Caco-2 (cell line): Measurements from ENCODE around the gene PDGFD. TPM values are rescaled to one million over a fixed set of nuclear protein-coding genes. Genes with fewer than 3 reads are reported as not detected.
"Not testable (repeated sequence)": the region's sequence is repeated elsewhere in the genome, so short reads cannot be mapped to it uniquely, and the experiment has no call there.

ENCODE experiments used
- BruUV-seq: library from RNA; stranded (reverse); fragments of 400-500 nt; replicated peaks from 2 replicates; lab custom pipeline; 2021; lab: Mats Ljungman, UMichigan
- CTCF ChIA-PET: fragments of 300-600 bp; sonication (Branson Sonifier 250); formaldehyde crosslinking; loops from one replicate; lab custom pipeline; 2022; ENCODE audit warnings: antibody characterized with exemption; lab: Charles Lee
- POLR2A ChIA-PET: fragments of 300-600 bp; sonication (Branson Sonifier 250); formaldehyde crosslinking; loops from one replicate; lab custom pipeline; 2022; ENCODE audit warnings: antibody characterized with exemption; lab: Charles Lee
- DNase-seq, 2 experiments: peaks; one replicate each; pipeline versions ENCODE4 v3.0.0 to v3.0.0-alpha.2; 2020 to 2022
- H3K27me3 ChIP-seq: replicated peaks from 2 replicates; pipeline ENCODE4 v1.6.0; 2011; ENCODE audit warnings: low read length; ENCODE audit not compliant: control insufficient read depth, insufficient read depth
- H3K36me3 ChIP-seq: 2 replicates; pipeline ENCODE4 v1.5.1; 2011; ENCODE audit warnings: low read length; ENCODE audit not compliant: control insufficient read depth, insufficient read depth
- H3K4me1 ChIP-seq: fragments of 250-450 bp; sonication (Bioruptor Pico); 2 replicates; pipeline ENCODE4 v1.5.1; 2020; ENCODE audit warnings: mild to moderate bottlenecking
- H3K4me3 ChIP-seq: 2 replicates; pipeline ENCODE4 v1.5.1; 2011; ENCODE audit warnings: low read depth, mild to moderate bottlenecking, control low read depth, low read length
- H3K9me3 ChIP-seq: fragments of 250-450 bp; sonication (Bioruptor Pico); 2 replicates; pipeline ENCODE4 v1.5.1; 2020; ENCODE audit warnings: mild to moderate bottlenecking, moderate library complexity
- H3K27ac Mint-ChIP-seq: one replicate; pipeline ENCODE4 v1.8.0; 2022; ENCODE audit warnings: mixed read lengths; ENCODE audit not compliant: unreplicated experiment
- H3K27me3 Mint-ChIP-seq: one replicate; pipeline ENCODE4 v1.8.0; 2022; ENCODE audit warnings: mixed read lengths; ENCODE audit not compliant: insufficient read depth, unreplicated experiment
- H3K36me3 Mint-ChIP-seq: one replicate; pipeline ENCODE4 v1.8.0; 2022; ENCODE audit warnings: mild to moderate bottlenecking, mixed read lengths; ENCODE audit not compliant: insufficient read depth, unreplicated experiment
- H3K4me1 Mint-ChIP-seq: one replicate; pipeline ENCODE4 v1.8.0; 2022; ENCODE audit warnings: low read depth, mixed read lengths; ENCODE audit not compliant: unreplicated experiment
- H3K4me3 Mint-ChIP-seq: one replicate; pipeline ENCODE4 v1.8.0; 2022; ENCODE audit warnings: mild to moderate bottlenecking, moderate library complexity, mixed read lengths; ENCODE audit not compliant: unreplicated experiment
- H3K9me3 Mint-ChIP-seq: one replicate; pipeline ENCODE4 v1.8.0; 2022; ENCODE audit warnings: mixed read lengths; ENCODE audit not compliant: unreplicated experiment
- CTCF ChIP-seq, 2 experiments: fragments of 200-600 bp in 1 of 2; IDR thresholded peaks; 1 replicate in 1 of 2; 2 replicates in 1 of 2; pipeline versions ENCODE4 v1.5.1 to v1.8.0; 2011 to 2022; ENCODE audit warnings: antibody characterized with exemption in 1 of 2, control low read depth in 1 of 2, inconsistent platforms in 1 of 2, low read depth in 1 of 2, low read length in 1 of 2, mild to moderate bottlenecking in 1 of 2, moderate library complexity in 1 of 2; ENCODE audit not compliant: insufficient read depth in 1 of 2, severe bottlenecking in 1 of 2, unreplicated experiment in 1 of 2
- intact Hi-C: fragments of 100-400 bp; cut with micrococcal nuclease; formaldehyde crosslinking; loops from one replicate; pipeline ENCODE4 v1.10.0; 2022; ENCODE audit not compliant: unreplicated experiment
- total RNA-seq: library from RNA; stranded (reverse); gene quantifications from 2 replicates; pipeline ENCODE4 v1.2.3, GENCODE V29; 2022

PDGFD gene
- total RNA-seq, 1 experiment from 2014 or later: not detected

GRCh38 chr11:104053743-104054478 is 110.0 kb downstream of the PDGFD start:
- Histone ChIP-seq H3K36me3 (no peaks in the 10 kb centered on the region), H3K4me3 (no peak overlapping the region), H3K9me3 (0 out of 2 replicates have a peak, but pooled peaks cover 3% of the 10 kb centered on the region), H3K27me3 (no peaks in the 10 kb centered on the region), H3K4me1 (no peaks in the 10 kb centered on the region)
- BruUV-seq: no TSS peak
- no peak for DNase-seq
- Mint-ChIP-seq H3K4me3 (no peak overlapping the region), H3K36me3 (no peaks in the 10 kb centered on the region), H3K27ac (no peak overlapping the region), H3K27me3 (peaks cover 9% of the 10 kb centered on the region), H3K4me1 (no peaks in the 10 kb centered on the region), H3K9me3 (no peaks in the 10 kb centered on the region)
- TF ChIP-seq CTCF (IDR thresholded peaks at IDR 0.05; ENCODE audit: insufficient read depth in 1 of 2, low read depth in 1 of 2, low read length in 1 of 2, severe bottlenecking in 1 of 2, unreplicated experiment in 1 of 2): no peak
- CTCF ChIA-PET: no interaction called here
- POLR2A ChIA-PET: no interaction called here
- intact Hi-C loops: no loop called here

GRCh38 chr11:104051778-104052177 is 112.2 kb downstream of the PDGFD start:
- no peak for DNase-seq
- H3K36me3 Mint-ChIP-seq: no peaks in the 10 kb centered on the region
- H3K4me3 Mint-ChIP-seq: no peak overlapping the region
- TF ChIP-seq CTCF (IDR thresholded peaks at IDR 0.05; ENCODE audit: insufficient read depth in 1 of 2, low read depth in 1 of 2, low read length in 1 of 2, severe bottlenecking in 1 of 2, unreplicated experiment in 1 of 2): no peak
- H3K27ac Mint-ChIP-seq: no peak overlapping the region
- ChIA-PET POLR2A (no interaction called here), CTCF (no interaction called here)
- no peaks in the 10 kb centered on the region for H3K4me1 ChIP-seq
- intact Hi-C loops: no loop called here
- 0 out of 2 replicates have a peak, but pooled peaks cover 3% of the 10 kb centered on the region for H3K9me3 ChIP-seq
- no peaks in the 10 kb centered on the region for H3K27me3 ChIP-seq
- no TSS peak for BruUV-seq
- no peak overlapping the region for H3K4me3 ChIP-seq
- no peaks in the 10 kb centered on the region for H3K9me3 Mint-ChIP-seq
- no peaks in the 10 kb centered on the region for H3K36me3 ChIP-seq
- H3K27me3 Mint-ChIP-seq: peaks cover 7% of the 10 kb centered on the region
- H3K4me1 Mint-ChIP-seq: no peaks in the 10 kb centered on the region

GRCh38 chr11:104049116-104049515 is 114.8 kb downstream of the PDGFD start:
- no peak for TF ChIP-seq CTCF (IDR thresholded peaks at IDR 0.05; ENCODE audit: insufficient read depth in 1 of 2, low read depth in 1 of 2, low read length in 1 of 2, severe bottlenecking in 1 of 2, unreplicated experiment in 1 of 2)
- H3K27me3 Mint-ChIP-seq: no peaks in the 10 kb centered on the region
- no peak for DNase-seq
- no peak overlapping the region for H3K27ac Mint-ChIP-seq
- H3K4me1 Mint-ChIP-seq: no peaks in the 10 kb centered on the region
- ChIA-PET POLR2A (no interaction called here), CTCF (no interaction called here)
- Histone ChIP-seq H3K4me1 (peaks cover under 1% of the 10 kb centered on the region; the same call in 1 of the 2 replicates), H3K27me3 (no peaks in the 10 kb centered on the region), H3K9me3 (no peaks in the 10 kb centered on the region), H3K4me3 (no peak overlapping the region), H3K36me3 (no peaks in the 10 kb centered on the region)
- BruUV-seq: no TSS peak
- intact Hi-C loops: no loop called here
- H3K4me3 Mint-ChIP-seq: no peak overlapping the region
- no peaks in the 10 kb centered on the region for H3K9me3 Mint-ChIP-seq
- no peaks in the 10 kb centered on the region for H3K36me3 Mint-ChIP-seq

- H3K9me3 Mint-ChIP-seq, POLR2A ChIA-PET, BruUV-seq, H3K36me3 Mint-ChIP-seq, H3K36me3 ChIP-seq, H3K4me3 Mint-ChIP-seq, CTCF ChIA-PET, H3K4me1 Mint-ChIP-seq, DNase-seq, H3K4me3 ChIP-seq, intact Hi-C loops, H3K27me3 ChIP-seq, H3K27me3 Mint-ChIP-seq, H3K27ac Mint-ChIP-seq, H3K9me3 ChIP-seq: not testable (repeated sequence)
- H3K4me1 ChIP-seq: peaks cover 17% of the 10 kb centered on the region
These were observed 117.1 kb downstream of the PDGFD start for GRCh38 chr11:104046858-104047257.
